ENCODE results near the gene SRGAP3. TPM values are rescaled to one million over a fixed set of nuclear protein-coding genes. Genes with fewer than 3 reads are reported as not detected.

Gene SRGAP3
- total RNA-seq, 4 donors from 2014 or later = 2.0 to 6.9 (median 4.8) TPM

DNA sequence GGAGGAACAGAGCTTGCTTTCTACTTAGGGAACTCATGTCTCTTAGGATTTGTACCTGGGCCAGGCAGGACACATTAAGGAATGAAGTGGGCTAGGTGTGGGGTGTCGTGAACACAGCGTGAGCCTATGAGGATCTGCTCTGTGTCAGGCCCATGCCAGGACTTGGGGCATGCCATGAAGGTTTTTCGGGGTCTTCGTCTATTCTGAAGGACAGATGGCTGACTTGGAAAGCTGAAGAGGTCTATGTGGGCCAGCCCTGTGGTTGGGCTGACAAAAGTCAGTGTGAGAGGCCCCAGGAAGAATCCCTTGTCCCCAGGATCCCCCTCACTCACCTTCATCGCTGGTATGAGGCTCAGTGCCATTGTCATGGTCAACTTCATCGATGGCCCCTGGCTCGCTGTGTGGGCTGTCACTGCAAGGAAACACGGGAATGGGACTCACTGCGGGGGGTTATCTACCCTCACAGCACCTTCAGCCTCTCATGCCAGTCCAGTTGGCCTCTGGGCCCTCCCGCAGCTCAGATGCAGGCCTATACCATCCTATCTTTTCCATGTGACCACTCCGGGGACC, 239.4 kb downstream of the SRGAP3 start:
- no peak for ATAC-seq
- Histone ChIP-seq H3K27ac (no peak overlapping the region), H3K36me3 (peaks cover 0 to 36% of the 10 kb centered on the region in 2 donors), H3K4me3 (no peak overlapping the region), H3K9me3 (no peaks in the 10 kb centered on the region), H3K27me3 (no peaks in the 10 kb centered on the region), H3K4me1 (no peaks in the 10 kb centered on the region)
- TF ChIP-seq POLR2A (IDR thresholded peaks at IDR 0.05) (no peak), POLR2AphosphoS5 (IDR thresholded peaks at IDR 0.05) (no peak), EP300 (IDR thresholded peaks at IDR 0.05) (no peak)
- TF ChIP-seq, protein P1, sequence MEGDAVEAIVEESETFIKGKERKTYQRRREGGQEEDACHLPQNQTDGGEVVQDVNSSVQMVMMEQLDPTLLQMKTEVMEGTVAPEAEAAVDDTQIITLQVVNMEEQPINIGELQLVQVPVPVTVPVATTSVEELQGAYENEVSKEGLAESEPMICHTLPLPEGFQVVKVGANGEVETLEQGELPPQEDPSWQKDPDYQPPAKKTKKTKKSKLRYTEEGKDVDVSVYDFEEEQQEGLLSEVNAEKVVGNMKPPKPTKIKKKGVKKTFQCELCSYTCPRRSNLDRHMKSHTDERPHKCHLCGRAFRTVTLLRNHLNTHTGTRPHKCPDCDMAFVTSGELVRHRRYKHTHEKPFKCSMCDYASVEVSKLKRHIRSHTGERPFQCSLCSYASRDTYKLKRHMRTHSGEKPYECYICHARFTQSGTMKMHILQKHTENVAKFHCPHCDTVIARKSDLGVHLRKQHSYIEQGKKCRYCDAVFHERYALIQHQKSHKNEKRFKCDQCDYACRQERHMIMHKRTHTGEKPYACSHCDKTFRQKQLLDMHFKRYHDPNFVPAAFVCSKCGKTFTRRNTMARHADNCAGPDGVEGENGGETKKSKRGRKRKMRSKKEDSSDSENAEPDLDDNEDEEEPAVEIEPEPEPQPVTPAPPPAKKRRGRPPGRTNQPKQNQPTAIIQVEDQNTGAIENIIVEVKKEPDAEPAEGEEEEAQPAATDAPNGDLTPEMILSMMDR (IDR thresholded peaks at IDR 0.05) = no peak
- WGBS, 2 donors (ENCODE audit: low coverage in 1 of 2) = 80% methylated on average over 1 of the region's 11 CpGs; no CpG with 5 or more reads in 1 of the 2 donors

DNA sequence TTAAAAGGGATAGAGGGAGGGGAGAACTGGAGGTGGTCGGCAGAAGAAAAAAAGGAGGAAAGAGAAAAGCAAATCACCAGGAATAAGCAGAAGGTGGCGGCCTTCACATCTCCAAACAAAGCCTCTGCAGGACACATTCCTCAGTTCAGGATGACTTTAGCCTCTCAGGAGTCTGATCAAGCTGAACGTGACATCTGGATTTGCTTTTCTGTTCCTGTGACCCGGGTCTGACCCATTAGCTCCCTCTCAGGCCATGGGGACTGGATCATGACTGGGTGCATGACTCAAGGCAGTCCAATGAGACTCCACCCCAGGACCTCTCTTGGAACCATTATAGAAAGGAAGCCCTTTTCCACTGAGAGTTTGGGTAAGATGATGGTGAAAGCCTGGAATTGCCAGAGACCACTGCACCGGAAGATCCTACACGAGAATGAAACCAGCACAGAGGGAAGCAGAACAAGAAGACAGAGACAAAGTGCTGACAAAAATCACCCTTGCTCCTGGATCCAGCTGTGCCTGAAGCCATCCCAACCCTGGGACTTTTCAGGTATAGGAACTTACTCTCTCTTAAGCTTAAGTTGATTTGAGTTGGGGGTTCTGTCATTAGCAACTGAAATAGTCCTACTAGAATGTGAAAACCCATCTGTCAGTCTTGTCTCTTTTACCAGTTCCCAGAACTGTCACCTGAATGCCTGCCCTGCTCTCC, 240.7 kb downstream of the SRGAP3 start:
- Histone ChIP-seq H3K36me3 (peaks cover 0 to 30% of the 10 kb centered on the region in 2 donors), H3K4me1 (no peaks in the 10 kb centered on the region), H3K27me3 (no peaks in the 10 kb centered on the region), H3K9me3 (no peaks in the 10 kb centered on the region), H3K27ac (no peak overlapping the region), H3K4me3 (no peak overlapping the region)
- WGBS, 2 donors (ENCODE audit: low coverage in 1 of 2) = 58 to 83% methylated on average over 4 to 5 of the region's 6 CpGs
- no peak for TF ChIP-seq POLR2AphosphoS5 (IDR thresholded peaks at IDR 0.05)
- TF ChIP-seq, protein P1 (IDR thresholded peaks at IDR 0.05) = no peak
- ATAC-seq = no peak

DNA sequence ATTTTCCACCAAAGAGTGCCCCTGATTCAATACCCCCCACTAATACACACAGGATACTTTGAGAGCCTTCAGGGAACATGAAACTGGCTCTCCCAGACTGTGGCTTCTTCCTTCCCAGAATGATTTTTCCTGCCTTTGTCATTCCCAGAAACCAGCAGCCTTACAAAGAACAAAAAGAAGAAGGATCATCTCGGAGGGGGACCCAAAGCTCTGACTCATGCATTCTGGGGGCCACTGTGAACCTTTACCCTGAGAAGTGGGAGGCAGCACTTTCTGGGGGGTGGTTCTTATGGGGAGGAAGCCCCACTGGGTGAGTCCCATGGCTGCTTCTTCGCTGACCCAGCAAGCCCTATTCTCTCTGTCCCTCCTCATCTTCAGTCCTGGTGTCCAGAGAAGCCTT, 241.5 kb downstream of the SRGAP3 start:
- H3K36me3 ChIP-seq = peaks cover 0 to 23% of the 10 kb centered on the region in 2 donors
- no peak for TF ChIP-seq EP300 (IDR thresholded peaks at IDR 0.05)
- no peak for TF ChIP-seq POLR2AphosphoS5 (IDR thresholded peaks at IDR 0.05)
- TF ChIP-seq, protein P1 (IDR thresholded peaks at IDR 0.05) = no peak
- no peak for TF ChIP-seq POLR2A (IDR thresholded peaks at IDR 0.05)
- no peak overlapping the region for H3K27ac ChIP-seq
- H3K27me3 ChIP-seq = no peaks in the 10 kb centered on the region
- H3K9me3 ChIP-seq = no peaks in the 10 kb centered on the region
- H3K4me3 ChIP-seq = no peak overlapping the region
- H3K4me1 ChIP-seq = no peaks in the 10 kb centered on the region
- whole genome bisulfite sequencing, 2 donors (ENCODE audit: low coverage in 1 of 2) = 43 to 100% methylated on average over 1 of the region's 2 CpGs
- no peak for ATAC-seq

DNA sequence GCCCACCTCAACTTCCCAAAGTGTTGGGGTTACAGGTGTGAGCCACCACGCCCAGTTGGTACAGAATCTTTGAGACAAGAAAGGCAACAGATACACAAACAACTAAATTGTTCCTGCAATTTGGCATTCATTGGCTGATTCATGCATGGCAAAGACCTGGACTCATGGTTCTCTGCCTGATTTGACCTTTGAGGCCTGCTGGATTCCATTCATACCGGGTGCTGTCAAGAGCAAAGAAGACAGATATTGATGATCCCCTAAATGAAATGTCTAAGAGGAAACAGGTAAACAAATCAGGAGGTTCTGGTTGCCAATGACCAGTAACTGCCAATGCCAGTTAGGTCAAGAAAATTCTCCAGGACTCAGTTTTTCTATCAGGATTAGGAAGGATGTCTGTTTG, 242.2 kb downstream of the SRGAP3 start:
- no peaks in the 10 kb centered on the region for H3K4me1 ChIP-seq
- no peak for ATAC-seq
- 67 to 73% methylated on average over 1 to 2 of the region's 2 CpGs for WGBS, 2 donors (ENCODE audit: low coverage in 1 of 2)
- no peaks in the 10 kb centered on the region for H3K27me3 ChIP-seq
- H3K36me3 ChIP-seq = peaks cover 0 to 18% of the 10 kb centered on the region in 2 donors
- H3K4me3 ChIP-seq = no peak overlapping the region
- no peak for TF ChIP-seq EP300 (IDR thresholded peaks at IDR 0.05)
- no peak for TF ChIP-seq POLR2A (IDR thresholded peaks at IDR 0.05)
- TF ChIP-seq, protein P1 (IDR thresholded peaks at IDR 0.05) = no peak
- no peak for TF ChIP-seq POLR2AphosphoS5 (IDR thresholded peaks at IDR 0.05)
- H3K27ac ChIP-seq = no peak overlapping the region
- no peaks in the 10 kb centered on the region for H3K9me3 ChIP-seq

DNA sequence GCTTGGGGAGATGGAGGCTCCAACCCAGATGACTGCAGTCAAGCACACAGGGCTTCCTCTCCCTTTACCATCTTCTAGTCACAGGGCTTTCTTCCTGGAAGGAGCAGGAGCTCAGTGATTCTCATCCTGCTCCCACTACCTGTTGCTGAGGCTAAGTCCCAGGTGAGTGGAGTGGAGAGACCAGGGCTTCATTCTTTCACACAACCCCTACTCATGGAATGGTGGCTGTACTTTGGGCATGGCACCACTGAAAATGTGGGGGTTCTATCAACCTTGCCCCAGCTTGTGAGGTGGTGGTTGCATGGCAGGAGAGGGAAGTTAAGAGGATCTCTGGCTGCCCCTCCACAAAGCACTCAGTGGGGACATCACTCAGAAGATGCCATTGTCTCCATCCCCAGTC, 249.4 kb downstream of the SRGAP3 start:
- ATAC-seq = no peak
- TF ChIP-seq POLR2AphosphoS5 (IDR thresholded peaks at IDR 0.05) = no peak
- TF ChIP-seq, protein P1 (IDR thresholded peaks at IDR 0.05) = no peak
- no peak for TF ChIP-seq EP300 (IDR thresholded peaks at IDR 0.05)
- TF ChIP-seq POLR2A (IDR thresholded peaks at IDR 0.05) = no peak
- no peak overlapping the region for H3K27ac ChIP-seq
- H3K36me3 ChIP-seq = no peaks in the 10 kb centered on the region
- no peaks in the 10 kb centered on the region for H3K9me3 ChIP-seq
- no peak overlapping the region for H3K4me3 ChIP-seq
- H3K4me1 ChIP-seq = peaks cover 0 to 16% (median 0%) of the 10 kb centered on the region in 3 donors
- H3K27me3 ChIP-seq = no peaks in the 10 kb centered on the region

Data from gastroesophageal sphincter (tissue), 4 donors.